Measurements from ENCODE around the gene TMEM179.

TMEM179 gene

GRCh38 chr14:104559028-104559803 lies 45.4 kb downstream of the TMEM179 start:
- no peak overlapping the region for H3K4me3 ChIP-seq (ENCODE audit: low read length)
- DNase-seq (ENCODE audit: low read depth) = no peak
- TF ChIP-seq, protein P1, sequence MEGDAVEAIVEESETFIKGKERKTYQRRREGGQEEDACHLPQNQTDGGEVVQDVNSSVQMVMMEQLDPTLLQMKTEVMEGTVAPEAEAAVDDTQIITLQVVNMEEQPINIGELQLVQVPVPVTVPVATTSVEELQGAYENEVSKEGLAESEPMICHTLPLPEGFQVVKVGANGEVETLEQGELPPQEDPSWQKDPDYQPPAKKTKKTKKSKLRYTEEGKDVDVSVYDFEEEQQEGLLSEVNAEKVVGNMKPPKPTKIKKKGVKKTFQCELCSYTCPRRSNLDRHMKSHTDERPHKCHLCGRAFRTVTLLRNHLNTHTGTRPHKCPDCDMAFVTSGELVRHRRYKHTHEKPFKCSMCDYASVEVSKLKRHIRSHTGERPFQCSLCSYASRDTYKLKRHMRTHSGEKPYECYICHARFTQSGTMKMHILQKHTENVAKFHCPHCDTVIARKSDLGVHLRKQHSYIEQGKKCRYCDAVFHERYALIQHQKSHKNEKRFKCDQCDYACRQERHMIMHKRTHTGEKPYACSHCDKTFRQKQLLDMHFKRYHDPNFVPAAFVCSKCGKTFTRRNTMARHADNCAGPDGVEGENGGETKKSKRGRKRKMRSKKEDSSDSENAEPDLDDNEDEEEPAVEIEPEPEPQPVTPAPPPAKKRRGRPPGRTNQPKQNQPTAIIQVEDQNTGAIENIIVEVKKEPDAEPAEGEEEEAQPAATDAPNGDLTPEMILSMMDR (conservative IDR thresholded peaks at IDR 0.05; ENCODE audit: low read length) = no peak

DNA sequence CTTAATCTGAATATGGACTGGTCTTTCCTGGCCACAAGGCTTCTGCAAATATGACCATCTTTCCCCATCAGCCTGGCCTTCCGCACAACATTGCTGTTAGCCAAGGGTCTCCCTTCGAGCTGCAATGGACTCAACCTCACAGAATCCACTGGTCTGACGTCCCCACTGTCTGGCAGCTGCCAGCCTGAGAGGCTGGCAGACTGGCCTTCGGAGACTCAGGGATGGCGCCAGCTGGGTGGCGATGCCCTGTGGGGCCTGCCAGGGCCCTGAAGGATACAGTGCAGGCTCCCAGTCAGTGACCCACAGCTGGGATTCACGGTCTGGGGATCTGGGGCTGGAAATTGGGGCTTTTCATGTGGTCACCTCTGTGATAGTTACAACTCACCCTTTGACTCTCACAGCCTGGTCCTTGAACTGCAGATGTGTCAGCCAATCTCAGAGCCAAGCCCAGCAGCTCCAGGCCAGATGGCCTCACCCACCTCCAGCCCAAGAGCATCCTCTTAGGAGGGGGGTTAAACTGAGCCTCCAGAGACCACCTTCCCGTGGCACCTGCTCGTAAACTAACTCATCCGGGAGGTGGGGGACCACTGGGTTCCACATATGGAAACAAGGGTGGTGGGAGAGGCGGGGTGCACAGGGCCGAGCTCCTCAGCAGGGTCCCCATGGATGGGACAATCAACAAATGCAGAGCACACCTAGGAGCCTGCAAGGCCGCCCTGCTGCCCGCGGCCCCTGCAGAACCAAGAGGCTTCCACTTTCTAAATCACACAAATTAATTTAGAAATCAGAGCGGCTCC lies 46.1 kb downstream of the TMEM179 start:
- TF ChIP-seq, protein P1 (conservative IDR thresholded peaks at IDR 0.05; ENCODE audit: low read length) = no peak
- no peak for DNase-seq (ENCODE audit: low read depth)

GRCh38 chr14:104557766-104558165 lies 46.8 kb downstream of the TMEM179 start:
- TF ChIP-seq, protein P1 (conservative IDR thresholded peaks at IDR 0.05; ENCODE audit: low read length) = no peak
- no peak overlapping the region for H3K4me3 ChIP-seq (ENCODE audit: low read length)
- DNase-seq (ENCODE audit: low read depth) = no peak

More for the DNA sequence above, 46.1 kb downstream of the TMEM179 start:
- H3K4me3 ChIP-seq (ENCODE audit: low read length) = no peak overlapping the region

GRCh38 chr14:104557086-104557485 lies 47.5 kb downstream of the TMEM179 start:
- H3K4me3 ChIP-seq (ENCODE audit: low read length) = no peak overlapping the region
- TF ChIP-seq, protein P1 (conservative IDR thresholded peaks at IDR 0.05; ENCODE audit: low read length) = no peak
- no peak for DNase-seq (ENCODE audit: low read depth)

DNA sequence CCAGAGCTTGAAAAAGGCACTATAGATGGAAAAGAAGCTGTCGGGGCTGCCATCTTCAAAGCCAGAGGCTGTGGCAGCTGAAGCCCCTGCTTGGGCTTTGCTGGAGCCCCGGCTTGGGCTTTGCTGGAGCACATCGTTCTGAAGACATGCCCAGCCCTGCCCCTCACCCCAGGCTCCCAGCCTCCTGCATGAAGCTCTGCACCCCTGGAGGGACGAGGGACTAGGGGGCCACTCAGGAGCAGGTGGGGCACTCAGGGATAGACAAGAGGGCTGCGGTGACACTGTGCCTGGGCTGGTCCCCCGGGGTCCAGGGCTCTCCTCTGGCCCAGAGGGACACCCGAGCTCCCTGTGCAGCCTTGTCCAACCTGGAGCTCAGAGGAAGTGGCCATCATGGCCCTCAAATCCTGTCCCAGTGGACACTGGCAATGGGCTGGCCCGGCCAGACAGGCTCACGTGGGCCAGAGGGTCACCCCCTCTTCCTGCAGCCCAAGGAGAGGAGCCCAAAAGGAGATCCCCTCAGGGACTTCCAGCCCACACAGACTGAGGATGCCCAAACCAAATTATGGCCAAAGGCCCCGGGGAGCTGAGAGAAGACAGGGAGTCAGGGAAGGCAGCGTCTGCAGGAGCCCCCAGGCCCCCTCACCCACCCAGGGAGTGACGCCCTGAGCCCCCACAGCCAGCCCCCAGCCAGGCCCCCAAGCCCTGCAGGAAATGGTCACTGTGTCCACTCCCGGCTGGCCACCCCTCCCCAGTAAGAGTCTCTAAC lies 48.1 kb downstream of the TMEM179 start:
- no peak overlapping the region for H3K4me3 ChIP-seq (ENCODE audit: low read length)
- no peak for DNase-seq (ENCODE audit: low read depth)
- TF ChIP-seq, protein P1 (conservative IDR thresholded peaks at IDR 0.05; ENCODE audit: low read length) = no peak

DNA sequence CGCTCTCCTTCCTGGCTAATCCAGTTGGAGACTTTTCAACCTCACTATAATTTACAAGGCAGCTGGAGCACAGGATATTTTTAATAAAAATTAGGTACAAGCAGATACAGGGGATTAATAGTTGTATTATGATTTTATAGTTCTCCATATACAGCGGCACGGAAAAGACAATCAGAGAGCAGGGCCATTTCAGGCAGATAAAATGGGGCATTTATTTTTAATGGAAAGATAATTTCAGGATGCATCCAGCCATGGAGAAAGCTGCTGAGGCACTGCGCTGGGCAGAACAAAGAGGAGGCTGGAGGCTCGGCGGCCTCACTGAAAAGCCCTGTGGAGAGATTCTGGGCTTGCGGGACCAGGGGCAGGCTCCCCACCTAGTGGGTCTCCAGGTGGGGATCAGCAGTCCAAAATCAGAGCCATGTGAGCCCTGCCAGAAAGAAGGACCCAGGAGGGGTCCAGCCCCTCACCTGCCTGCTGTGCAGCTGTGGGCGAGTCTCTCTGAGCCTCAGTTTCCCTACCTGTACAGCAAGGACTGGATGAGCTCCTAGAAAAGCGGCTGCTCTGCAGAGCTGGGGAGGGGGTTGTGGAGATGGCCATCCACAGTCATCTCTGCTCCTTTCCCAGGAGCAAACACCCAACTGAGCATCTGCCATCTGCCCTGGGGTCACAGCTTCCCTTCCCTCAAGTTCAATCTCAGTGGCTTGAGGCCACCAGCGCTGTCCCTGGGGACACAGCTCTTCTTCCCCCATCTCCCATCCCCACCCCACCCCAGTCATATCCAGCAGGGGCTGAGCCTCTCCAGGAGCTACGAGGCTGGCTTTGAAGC lies 48.9 kb downstream of the TMEM179 start:
- TF ChIP-seq, protein P1 (conservative IDR thresholded peaks at IDR 0.05; ENCODE audit: low read length) = no peak
- no peak for DNase-seq (ENCODE audit: low read depth)
- no peak overlapping the region for H3K4me3 ChIP-seq (ENCODE audit: low read length)
